COR-L47 (cell line): Measurements from ENCODE around the gene EBPL.

ENCODE experiments used
- DNase-seq: peaks from one replicate; lab custom pipeline; 2025; lab: John Stamatoyannopoulos, UW

EBPL gene

GRCh38 chr13:49676581-49677298 lies 14.5 kb downstream of the EBPL start:
- no peak for DNase-seq

DNA sequence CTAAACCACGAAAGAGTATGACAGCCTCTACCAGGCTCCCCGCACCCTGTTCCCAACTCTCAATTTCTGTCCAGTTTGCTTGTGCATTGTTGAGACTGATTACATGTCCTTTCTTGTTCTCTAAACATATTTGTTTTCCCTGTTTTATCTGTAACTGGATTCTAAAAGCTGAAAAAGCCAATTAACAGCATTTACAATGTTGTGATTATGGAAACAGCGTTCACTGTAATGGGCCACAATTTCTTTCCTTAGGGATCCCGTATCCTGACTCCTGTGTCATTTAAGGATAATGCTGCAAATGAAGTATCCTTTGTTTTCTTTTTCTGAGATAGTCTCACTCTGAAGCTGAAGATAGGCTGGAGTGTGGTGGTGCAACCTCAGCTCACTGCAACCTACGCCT lies 20.5 kb downstream of the EBPL start:
- DNase-seq: no peak

DNA sequence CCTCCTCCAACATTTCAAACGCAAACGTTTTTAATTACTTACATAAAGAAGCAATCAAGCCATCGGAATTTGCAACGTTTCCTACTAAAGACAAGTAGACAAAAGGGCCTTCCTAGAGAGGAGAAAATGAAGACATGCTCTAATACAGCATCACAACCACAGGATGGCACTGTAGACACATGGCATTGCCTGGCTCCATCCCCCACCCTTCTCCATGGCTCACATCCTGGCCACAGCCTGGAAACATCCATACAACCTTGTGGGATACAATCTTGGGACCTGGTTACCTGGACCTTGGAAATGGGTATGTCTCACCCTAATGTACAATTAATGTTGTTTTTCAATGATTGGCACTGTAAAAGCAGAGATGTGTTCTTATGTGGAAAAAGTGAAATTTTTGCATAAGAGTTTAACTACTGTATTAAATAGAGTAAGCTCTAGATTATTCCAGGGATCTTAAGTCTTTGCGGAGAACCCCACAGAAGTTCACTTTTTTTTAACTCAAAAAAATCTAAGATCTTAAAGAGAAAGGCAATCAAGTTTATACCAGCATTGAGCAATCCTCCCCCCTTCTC lies 21.5 kb downstream of the EBPL start:
- peak; percentile 71 for DNase-seq

GRCh38 chr13:49667773-49668172 lies 23.5 kb downstream of the EBPL start:
- no peak for DNase-seq

DNA sequence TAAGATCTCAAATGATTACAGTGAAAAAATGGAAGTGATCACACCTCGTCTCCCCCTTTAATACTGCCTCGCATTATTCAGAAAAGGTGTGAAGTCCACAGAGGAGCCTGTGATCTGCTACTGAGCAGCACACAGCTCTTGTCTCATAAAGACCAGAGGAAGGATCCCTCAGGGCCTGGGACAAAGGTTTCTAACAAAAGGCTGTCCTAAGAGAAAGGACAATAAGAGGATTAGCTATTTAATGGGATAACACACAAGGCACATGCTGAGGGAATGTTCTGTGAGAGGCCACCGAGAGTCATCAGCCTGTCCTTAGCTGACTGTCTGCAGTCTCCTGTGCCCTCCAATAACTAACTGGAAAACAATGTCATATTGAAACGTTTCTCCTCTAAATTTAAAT lies 26.7 kb downstream of the EBPL start:
- DNase-seq: no peak

DNA sequence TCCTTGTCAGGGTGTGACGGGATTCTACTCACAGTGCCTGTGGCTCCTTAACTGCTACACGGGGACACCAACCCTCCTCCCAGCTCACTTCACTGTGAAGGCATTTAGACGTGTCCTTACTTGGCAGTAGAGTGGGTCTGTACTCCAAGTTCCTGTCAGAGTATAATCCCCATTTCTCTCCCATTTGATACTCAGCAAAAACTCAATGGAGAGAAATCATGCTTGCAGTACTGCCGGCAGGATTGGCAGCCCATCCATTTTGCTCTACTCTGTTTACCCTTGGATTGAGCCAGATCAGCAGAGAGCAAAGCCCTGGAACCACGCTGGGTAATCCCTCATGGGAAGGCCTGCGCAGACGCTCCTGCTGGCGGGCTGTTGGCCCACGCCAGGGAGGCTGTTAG lies 34.0 kb downstream of the EBPL start:
- DNase-seq: no peak

DNA sequence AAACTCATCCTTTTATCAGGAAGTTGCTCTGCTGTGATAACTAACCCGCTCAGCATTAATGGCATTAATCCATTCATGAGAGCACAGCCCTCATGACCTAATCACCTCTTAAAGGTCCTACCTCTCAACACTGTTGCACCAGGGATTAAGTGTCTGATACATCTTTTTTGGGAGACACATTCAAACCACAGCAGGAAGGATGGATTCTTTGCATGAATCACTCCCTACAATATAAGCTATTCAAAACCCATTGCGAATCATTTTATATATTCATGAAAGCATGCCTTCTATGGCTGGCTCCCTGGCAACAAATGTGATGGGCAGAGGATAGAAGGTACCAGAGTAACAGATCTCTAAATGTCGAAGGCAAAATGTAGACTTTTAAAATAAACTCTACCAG lies 35.4 kb downstream of the EBPL start:
- no peak for DNase-seq

- no peak for DNase-seq
These were observed 37.3 kb downstream of the EBPL start for GRCh38 chr13:49654011-49654410.

DNA sequence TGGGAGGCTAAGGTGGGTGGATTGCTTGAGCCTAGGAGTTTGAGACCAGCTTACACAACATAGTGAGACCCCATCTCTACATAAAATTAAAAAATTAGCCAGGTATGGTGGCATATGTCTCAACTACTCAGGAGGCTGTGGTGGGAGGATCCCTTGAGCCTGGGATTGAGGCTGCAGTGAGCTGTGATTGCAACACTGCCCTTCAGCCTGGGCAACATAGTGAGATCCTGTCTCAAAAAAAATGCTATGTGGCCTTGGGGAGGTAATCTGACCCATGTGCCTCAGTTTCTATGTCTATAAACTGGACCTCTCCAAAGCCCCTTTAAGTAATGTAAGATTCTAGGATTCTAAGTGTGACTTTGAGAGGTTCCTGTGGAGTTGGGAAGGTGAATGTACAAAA lies 37.8 kb downstream of the EBPL start:
- no peak for DNase-seq

DNA sequence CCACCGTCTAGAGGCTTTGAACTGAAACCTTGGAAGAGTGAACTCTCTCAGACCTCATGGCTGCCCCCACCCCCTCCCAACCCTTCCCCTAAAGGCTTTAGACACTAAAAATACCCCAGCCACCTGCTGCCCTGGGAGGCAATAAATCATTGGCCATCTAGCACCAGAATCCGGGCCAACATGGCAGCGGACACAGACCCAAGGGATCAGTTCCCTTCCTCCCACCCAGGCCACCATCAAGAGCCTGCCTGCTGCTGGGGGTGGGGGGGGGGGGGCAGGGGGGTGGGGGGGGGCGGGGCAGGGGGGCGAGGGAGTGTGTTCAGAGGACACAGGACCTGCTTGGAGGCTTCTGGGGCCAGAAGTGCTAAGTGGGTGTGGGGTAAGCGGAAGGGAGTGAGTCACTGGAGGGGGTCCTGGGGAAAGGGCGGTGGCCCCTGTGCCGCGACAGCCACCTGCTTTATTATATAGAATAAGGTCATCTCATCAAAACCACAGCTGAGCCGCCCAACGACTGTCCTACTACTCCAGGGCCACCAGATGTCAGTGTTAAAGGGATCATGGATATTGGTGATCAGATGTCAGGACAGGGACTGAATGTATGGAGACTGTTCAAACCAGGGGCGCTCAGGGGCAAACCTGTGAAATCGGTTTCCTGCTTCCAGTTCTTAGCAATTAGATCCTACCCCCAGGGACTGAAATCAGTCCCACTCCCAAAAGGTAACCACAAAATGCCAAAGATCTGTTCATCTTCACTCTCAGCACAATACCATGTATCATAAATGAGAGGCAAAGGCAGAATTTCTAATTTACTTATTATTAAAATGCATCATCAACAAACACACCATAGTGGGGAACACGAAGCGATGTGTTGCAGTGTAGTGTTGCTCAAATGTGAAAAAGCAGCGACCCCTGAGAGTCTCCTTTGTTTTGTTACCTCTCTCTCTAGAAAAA lies 38.7 kb downstream of the EBPL start:
- peak; percentile 29 for DNase-seq

- DNase-seq: no peak
These were observed 39.5 kb downstream of the EBPL start for GRCh38 chr13:49651570-49652354.

DNA sequence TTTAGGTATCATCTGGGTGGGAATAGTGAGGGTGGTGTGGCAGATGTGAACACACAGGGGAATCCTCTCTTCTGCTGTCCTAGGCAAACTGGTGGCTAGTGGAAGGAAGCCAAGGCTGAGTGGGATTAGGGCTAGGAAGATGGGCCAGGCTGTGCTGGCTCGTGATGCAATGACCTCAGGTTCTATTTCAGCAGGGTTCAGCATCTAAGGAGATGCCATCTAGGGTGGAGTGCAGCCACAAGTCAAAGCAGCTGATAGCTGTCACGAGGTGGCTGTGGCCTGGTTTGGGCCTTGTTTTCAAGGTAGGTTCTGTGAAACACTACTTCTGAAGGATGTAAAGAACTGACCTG lies 41.3 kb downstream of the EBPL start:
- DNase-seq: no peak

GRCh38 chr13:49649244-49649962 lies 41.9 kb downstream of the EBPL start:
- no peak for DNase-seq

- DNase-seq: no peak
These were observed 44.6 kb downstream of the EBPL start for GRCh38 chr13:49646688-49647087.

- no peak for DNase-seq
These were observed 45.8 kb downstream of the EBPL start for GRCh38 chr13:49645451-49645850.

GRCh38 chr13:49643035-49643646 lies 48.1 kb downstream of the EBPL start:
- no peak for DNase-seq

- no peak for DNase-seq
These were observed 49.4 kb downstream of the EBPL start for GRCh38 chr13:49641801-49642291.

DNA sequence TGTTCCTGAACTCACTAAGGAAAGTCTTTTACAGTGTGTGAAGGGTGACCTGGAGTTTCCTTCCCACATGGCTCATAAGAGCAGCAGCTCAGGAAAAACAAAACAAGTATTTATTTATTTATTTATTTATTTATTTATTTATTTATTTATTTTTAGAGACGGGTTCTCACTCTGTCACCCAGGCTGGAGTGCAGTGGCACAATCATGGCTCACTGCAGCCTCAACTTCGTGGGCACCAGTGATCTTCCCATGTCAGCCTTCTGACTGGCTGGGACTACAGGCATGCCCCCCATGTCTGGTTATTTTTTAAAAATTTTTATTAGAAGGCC lies 52.6 kb downstream of the EBPL start:
- DNase-seq: no peak

- no peak for DNase-seq
These were observed 53.1 kb downstream of the EBPL start for GRCh38 chr13:49638030-49638743.

GRCh38 chr13:49636705-49637104 lies 54.6 kb downstream of the EBPL start:
- DNase-seq: no peak
